ENCODE measurements around the gene PDSS2. TPM values are rescaled to one million over a fixed set of nuclear protein-coding genes. Genes with fewer than 3 reads are reported as not detected.
"Not testable (repeated sequence)": the region's sequence is repeated elsewhere in the genome, so short reads cannot be mapped to it uniquely, and the experiment has no call there.

PDSS2 gene
- total RNA-seq, 1 donor from 2014 or later, result 7.3 TPM

GRCh38 chr6:107323133-107323785, 136.1 kb downstream of the PDSS2 start:
- DNase-seq (ENCODE audit: low read depth, low spot score), result no peak

GRCh38 chr6:107321793-107322192, 137.6 kb downstream of the PDSS2 start:
- DNase-seq (ENCODE audit: low read depth, low spot score), result no peak

GRCh38 chr6:107319906-107320530, 139.3 kb downstream of the PDSS2 start:
- no peak for DNase-seq (ENCODE audit: low read depth, low spot score)

- no peak for DNase-seq (ENCODE audit: low read depth, low spot score)
Observed at GRCh38 chr6:107318100-107318736, 141.1 kb downstream of the PDSS2 start.

- no peak for DNase-seq (ENCODE audit: low read depth, low spot score)
Observed at GRCh38 chr6:107315114-107315513, 144.2 kb downstream of the PDSS2 start.

- DNase-seq (ENCODE audit: low read depth, low spot score), result no peak
Observed at GRCh38 chr6:107314531-107314939, 144.8 kb downstream of the PDSS2 start.

- no peak for DNase-seq (ENCODE audit: low read depth, low spot score)
Observed at GRCh38 chr6:107313776-107314175, 145.6 kb downstream of the PDSS2 start.

GRCh38 chr6:107310362-107310761, 149.0 kb downstream of the PDSS2 start:
- DNase-seq (ENCODE audit: low read depth, low spot score), result no peak

GRCh38 chr6:107308677-107309076, 150.7 kb downstream of the PDSS2 start:
- DNase-seq (ENCODE audit: low read depth, low spot score), result no peak

GRCh38 chr6:107305994-107306393, 153.4 kb downstream of the PDSS2 start:
- not testable (repeated sequence) for DNase-seq (ENCODE audit: low read depth, low spot score)

GRCh38 chr6:107305391-107305790, 154.0 kb downstream of the PDSS2 start:
- no peak for DNase-seq (ENCODE audit: low read depth, low spot score)

GRCh38 chr6:107304421-107305025, 154.8 kb downstream of the PDSS2 start:
- DNase-seq (ENCODE audit: low read depth, low spot score), result no peak

- no peak for DNase-seq (ENCODE audit: low read depth, low spot score)
Observed at GRCh38 chr6:107293350-107293749, 166.0 kb downstream of the PDSS2 start.

GRCh38 chr6:107292715-107293271, 166.6 kb downstream of the PDSS2 start:
- DNase-seq (ENCODE audit: low read depth, low spot score), result no peak

- no peak for DNase-seq (ENCODE audit: low read depth, low spot score)
Observed at GRCh38 chr6:107290491-107290890, 168.9 kb downstream of the PDSS2 start.

GRCh38 chr6:107289258-107289657, 170.1 kb downstream of the PDSS2 start:
- not testable (repeated sequence) for DNase-seq (ENCODE audit: low read depth, low spot score)

- DNase-seq (ENCODE audit: low read depth, low spot score), result not testable (repeated sequence)
Observed at GRCh38 chr6:107285683-107286082, 173.7 kb downstream of the PDSS2 start.

GRCh38 chr6:107284805-107285204, 174.6 kb downstream of the PDSS2 start:
- DNase-seq (ENCODE audit: low read depth, low spot score), result no peak

GRCh38 chr6:107280791-107281190, 178.6 kb downstream of the PDSS2 start:
- DNase-seq (ENCODE audit: low read depth, low spot score), result no peak

- not testable (repeated sequence) for DNase-seq (ENCODE audit: low read depth, low spot score)
Observed at GRCh38 chr6:107280001-107280400, 179.4 kb downstream of the PDSS2 start.

GRCh38 chr6:107275330-107275865, 184.0 kb downstream of the PDSS2 start:
- DNase-seq (ENCODE audit: low read depth, low spot score), result no peak

GRCh38 chr6:107274288-107274687, 185.1 kb downstream of the PDSS2 start:
- no peak for DNase-seq (ENCODE audit: low read depth, low spot score)

All from pulmonary artery endothelial cell (primary cell).